HK-2 (cell line): ENCODE results near the gene TACR2.

Experiments used
- DNase-seq: peaks from one replicate; pipeline ENCODE4 v3.0.0-alpha.2; 2018; ENCODE audit not compliant: unreplicated experiment

The TACR2 gene

GRCh38 chr10:69416695-69417094 is at the start of gene TACR2:
TACR2 (minus strand) TSS chr10:69416918; CDS start chr10:69416323, 595 bp downstream.
- DNase-seq, result no peak

- DNase-seq, result no peak
Measured at GRCh38 chr10:69466158-69466490, 49.4 kb upstream of the TACR2 start.

GRCh38 chr10:69465457-69466157 is 48.9 kb upstream of the TACR2 start:
- DNase-seq, result no peak

- no peak for DNase-seq
Measured at GRCh38 chr10:69464801-69465401, 48.2 kb upstream of the TACR2 start.

- no peak for DNase-seq
Measured at GRCh38 chr10:69464401-69464800, 47.7 kb upstream of the TACR2 start.

- DNase-seq, result no peak
Measured at GRCh38 chr10:69463886-69464285, 47.2 kb upstream of the TACR2 start.

- no peak for DNase-seq
Measured at GRCh38 chr10:69461243-69462025, 44.7 kb upstream of the TACR2 start.

- no peak for DNase-seq
Measured at GRCh38 chr10:69460576-69461242, 44.0 kb upstream of the TACR2 start.

GRCh38 chr10:69459893-69460575 is 43.3 kb upstream of the TACR2 start:
- no peak for DNase-seq

- no peak for DNase-seq
Measured at GRCh38 chr10:69459101-69459790, 42.5 kb upstream of the TACR2 start.

GRCh38 chr10:69458430-69459100 is 41.8 kb upstream of the TACR2 start:
- no peak for DNase-seq

GRCh38 chr10:69457771-69458237 is 41.1 kb upstream of the TACR2 start:
- DNase-seq, result no peak

GRCh38 chr10:69456880-69457693 is 40.4 kb upstream of the TACR2 start:
- peak; percentile 46 for DNase-seq

GRCh38 chr10:69455006-69455763 is 38.5 kb upstream of the TACR2 start:
- DNase-seq, result no peak

GRCh38 chr10:69453795-69454194 is 37.1 kb upstream of the TACR2 start:
- no peak for DNase-seq

- no peak for DNase-seq
Measured at GRCh38 chr10:69452676-69453415, 36.1 kb upstream of the TACR2 start.

GRCh38 chr10:69451784-69452251 is 35.1 kb upstream of the TACR2 start:
- no peak for DNase-seq

- peak; percentile 96 for DNase-seq
Measured at GRCh38 chr10:69451209-69451783, 34.6 kb upstream of the TACR2 start, which contains the start of gene TSPAN15. TSPAN15 (plus strand) TSS chr10:69451465; CDS start chr10:69451595, 130 bp downstream.
